Measurements from ENCODE around the gene PYM1. TPM values are rescaled to one million over a fixed set of nuclear protein-coding genes. Genes with fewer than 3 reads are reported as not detected.

The PYM1 gene
- total and polyA plus RNA-seq, 2 of the 13 experiments (the other 11 are each of a cell fraction or from before 2014, with no cell fraction given), result 44.0 to 51.8 TPM

DNA sequence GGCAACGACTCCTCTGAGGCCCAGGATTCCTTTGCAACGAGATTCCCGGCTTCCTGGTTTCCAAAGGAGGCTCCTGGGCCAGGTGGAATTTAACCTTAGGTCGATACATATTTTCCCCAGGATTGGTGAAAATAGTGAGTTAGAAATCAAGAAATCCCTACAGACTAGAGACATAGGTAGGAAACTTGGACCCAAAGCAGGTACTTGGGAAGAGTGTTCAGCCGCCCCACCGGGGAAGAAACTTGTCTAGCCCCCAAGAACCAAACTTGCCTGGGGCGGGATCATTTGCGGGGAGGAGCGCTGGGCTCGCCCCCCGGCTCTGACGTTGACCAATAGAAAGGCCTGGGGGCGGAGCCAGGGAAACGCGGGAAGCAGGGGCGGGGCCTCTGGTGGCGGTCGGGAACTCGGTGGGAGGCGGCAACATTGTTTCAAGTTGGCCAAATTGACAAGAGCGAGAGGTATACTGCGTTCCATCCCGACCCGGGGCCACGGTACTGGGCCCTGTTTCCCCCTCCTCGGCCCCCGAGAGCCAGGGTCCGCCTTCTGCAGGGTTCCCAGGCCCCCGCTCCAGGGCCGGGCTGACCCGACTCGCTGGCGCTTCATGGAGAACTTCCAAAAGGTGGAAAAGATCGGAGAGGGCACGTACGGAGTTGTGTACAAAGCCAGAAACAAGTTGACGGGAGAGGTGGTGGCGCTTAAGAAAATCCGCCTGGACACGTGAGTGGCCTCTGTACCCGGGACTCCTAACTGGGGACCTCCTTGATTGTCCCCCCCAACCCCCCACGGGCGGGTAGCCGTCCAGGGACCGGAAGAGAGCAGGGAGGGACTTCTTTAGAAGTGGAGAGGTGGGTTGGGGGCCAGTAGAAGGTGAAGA is 39.0 kb upstream of the PYM1 start, which contains the start of gene CDK2 (continued):
- TF ChIP-seq MAX (IDR thresholded peaks at IDR 0.05) (no peak), PRDM10 (CRISPR knock-in tag; IDR thresholded peaks at IDR 0.05; ENCODE audit: low read depth) (no peak), FOXO1 (CRISPR knock-in tag; IDR thresholded peaks at IDR 0.05) (no peak), EZH2 (conservative IDR thresholded peaks at IDR 0.05; ENCODE audit: low read depth, low read length) (no peak), ZNF589 (CRISPR knock-in tag; conservative IDR thresholded peaks at IDR 0.05) (no peak), ZNF337 (CRISPR knock-in tag; IDR thresholded peaks at IDR 0.05; ENCODE audit: borderline replicate concordance, low read depth) (no peak), PHB2 (IDR thresholded peaks at IDR 0.05; ENCODE audit: partially characterized antibody) (no peak), NFE2 (CRISPR knock-in tag; IDR thresholded peaks at IDR 0.05) (no peak), ZNF251 (CRISPR knock-in tag; IDR thresholded peaks at IDR 0.05) (no peak), IRF1 (CRISPR knock-in tag; IDR thresholded peaks at IDR 0.05; ENCODE audit: low read depth) (no peak), KAT2B (IDR thresholded peaks at IDR 0.05; ENCODE audit: borderline replicate concordance, low read depth, low read length) (no peak), PHF20 (CRISPR knock-in tag; IDR thresholded peaks at IDR 0.05) (peak; percentile 65; the same call in 1 of the 2 replicates)
- TF ChIP-seq, protein P1, sequence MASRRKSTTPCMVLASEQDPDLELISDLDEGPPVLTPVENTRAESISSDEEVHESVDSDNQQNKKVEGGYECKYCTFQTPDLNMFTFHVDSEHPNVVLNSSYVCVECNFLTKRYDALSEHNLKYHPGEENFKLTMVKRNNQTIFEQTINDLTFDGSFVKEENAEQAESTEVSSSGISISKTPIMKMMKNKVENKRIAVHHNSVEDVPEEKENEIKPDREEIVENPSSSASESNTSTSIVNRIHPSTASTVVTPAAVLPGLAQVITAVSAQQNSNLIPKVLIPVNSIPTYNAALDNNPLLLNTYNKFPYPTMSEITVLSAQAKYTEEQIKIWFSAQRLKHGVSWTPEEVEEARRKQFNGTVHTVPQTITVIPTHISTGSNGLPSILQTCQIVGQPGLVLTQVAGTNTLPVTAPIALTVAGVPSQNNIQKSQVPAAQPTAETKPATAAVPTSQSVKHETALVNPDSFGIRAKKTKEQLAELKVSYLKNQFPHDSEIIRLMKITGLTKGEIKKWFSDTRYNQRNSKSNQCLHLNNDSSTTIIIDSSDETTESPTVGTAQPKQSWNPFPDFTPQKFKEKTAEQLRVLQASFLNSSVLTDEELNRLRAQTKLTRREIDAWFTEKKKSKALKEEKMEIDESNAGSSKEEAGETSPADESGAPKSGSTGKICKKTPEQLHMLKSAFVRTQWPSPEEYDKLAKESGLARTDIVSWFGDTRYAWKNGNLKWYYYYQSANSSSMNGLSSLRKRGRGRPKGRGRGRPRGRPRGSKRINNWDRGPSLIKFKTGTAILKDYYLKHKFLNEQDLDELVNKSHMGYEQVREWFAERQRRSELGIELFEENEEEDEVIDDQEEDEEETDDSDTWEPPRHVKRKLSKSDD (CRISPR knock-in tag; IDR thresholded peaks at IDR 0.05; ENCODE audit: low read depth), result no peak
- TF ChIP-seq, protein P2, sequence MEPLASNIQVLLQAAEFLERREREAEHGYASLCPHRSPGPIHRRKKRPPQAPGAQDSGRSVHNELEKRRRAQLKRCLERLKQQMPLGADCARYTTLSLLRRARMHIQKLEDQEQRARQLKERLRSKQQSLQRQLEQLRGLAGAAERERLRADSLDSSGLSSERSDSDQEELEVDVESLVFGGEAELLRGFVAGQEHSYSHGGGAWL (CRISPR knock-in tag; IDR thresholded peaks at IDR 0.05), result no peak
- TF ChIP-seq, protein P3, sequence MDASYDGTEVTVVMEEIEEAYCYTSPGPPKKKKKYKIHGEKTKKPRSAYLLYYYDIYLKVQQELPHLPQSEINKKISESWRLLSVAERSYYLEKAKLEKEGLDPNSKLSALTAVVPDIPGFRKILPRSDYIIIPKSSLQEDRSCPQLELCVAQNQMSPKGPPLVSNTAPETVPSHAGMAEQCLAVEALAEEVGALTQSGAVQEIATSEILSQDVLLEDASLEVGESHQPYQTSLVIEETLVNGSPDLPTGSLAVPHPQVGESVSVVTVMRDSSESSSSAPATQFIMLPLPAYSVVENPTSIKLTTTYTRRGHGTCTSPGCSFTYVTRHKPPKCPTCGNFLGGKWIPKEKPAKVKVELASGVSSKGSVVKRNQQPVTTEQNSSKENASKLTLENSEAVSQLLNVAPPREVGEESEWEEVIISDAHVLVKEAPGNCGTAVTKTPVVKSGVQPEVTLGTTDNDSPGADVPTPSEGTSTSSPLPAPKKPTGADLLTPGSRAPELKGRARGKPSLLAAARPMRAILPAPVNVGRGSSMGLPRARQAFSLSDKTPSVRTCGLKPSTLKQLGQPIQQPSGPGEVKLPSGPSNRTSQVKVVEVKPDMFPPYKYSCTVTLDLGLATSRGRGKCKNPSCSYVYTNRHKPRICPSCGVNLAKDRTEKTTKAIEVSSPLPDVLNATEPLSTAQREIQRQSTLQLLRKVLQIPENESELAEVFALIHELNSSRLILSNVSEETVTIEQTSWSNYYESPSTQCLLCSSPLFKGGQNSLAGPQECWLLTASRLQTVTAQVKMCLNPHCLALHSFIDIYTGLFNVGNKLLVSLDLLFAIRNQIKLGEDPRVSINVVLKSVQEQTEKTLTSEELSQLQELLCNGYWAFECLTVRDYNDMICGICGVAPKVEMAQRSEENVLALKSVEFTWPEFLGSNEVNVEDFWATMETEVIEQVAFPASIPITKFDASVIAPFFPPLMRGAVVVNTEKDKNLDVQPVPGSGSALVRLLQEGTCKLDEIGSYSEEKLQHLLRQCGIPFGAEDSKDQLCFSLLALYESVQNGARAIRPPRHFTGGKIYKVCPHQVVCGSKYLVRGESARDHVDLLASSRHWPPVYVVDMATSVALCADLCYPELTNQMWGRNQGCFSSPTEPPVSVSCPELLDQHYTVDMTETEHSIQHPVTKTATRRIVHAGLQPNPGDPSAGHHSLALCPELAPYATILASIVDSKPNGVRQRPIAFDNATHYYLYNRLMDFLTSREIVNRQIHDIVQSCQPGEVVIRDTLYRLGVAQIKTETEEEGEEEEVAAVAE (CRISPR knock-in tag; IDR thresholded peaks at IDR 0.05; ENCODE audit: borderline replicate concordance), result no peak

Data from HepG2 (cell line).